Kidney epithelial cell (primary cell): ENCODE data around the gene ADAM33. TPM values are rescaled to one million over a fixed set of nuclear protein-coding genes. Genes with fewer than 3 reads are reported as not detected.

ENCODE experiments used
- DNase-seq: peaks from one replicate; pipeline ENCODE4 v3.0.0-alpha.2; 2010; ENCODE audit warnings: low read depth
- H3K27me3 ChIP-seq: 2 replicates; pipeline ENCODE4 v1.6.0; 2011; ENCODE audit warnings: low read length; ENCODE audit not compliant: control insufficient read depth, insufficient read depth
- H3K36me3 ChIP-seq: 2 replicates; pipeline ENCODE4 v1.5.1; 2011; ENCODE audit warnings: low read length; ENCODE audit not compliant: control insufficient read depth, insufficient read depth
- H3K4me3 ChIP-seq: 2 replicates; pipeline ENCODE4 v1.5.1; 2011; ENCODE audit warnings: low read depth, mild to moderate bottlenecking, control low read depth, low read length
- total RNA-seq: library from RNA; depleted of rRNA; stranded (reverse); fragments of >200 nt; gene quantifications from 2 replicates; pipeline ENCODE4 v1.2.3, GENCODE V29; 2015
- TF ChIP-seq, protein P1 (sequence below): IDR thresholded peaks from 2 replicates; pipeline ENCODE4 v1.5.1; 2011; ENCODE audit warnings: mild to moderate bottlenecking, moderate library complexity, low read length, control low read depth, inconsistent platforms; ENCODE audit not compliant: insufficient read depth, poor library complexity, severe bottlenecking

The ADAM33 gene
- total RNA-seq, 1 donor from 2014 or later = 0.13 TPM

- Histone ChIP-seq H3K4me3 (no peak overlapping the region), H3K36me3 (no peaks in the 10 kb centered on the region), H3K27me3 (peaks cover 7% of the 10 kb centered on the region)
- DNase-seq = no peak
- TF ChIP-seq, protein P1, sequence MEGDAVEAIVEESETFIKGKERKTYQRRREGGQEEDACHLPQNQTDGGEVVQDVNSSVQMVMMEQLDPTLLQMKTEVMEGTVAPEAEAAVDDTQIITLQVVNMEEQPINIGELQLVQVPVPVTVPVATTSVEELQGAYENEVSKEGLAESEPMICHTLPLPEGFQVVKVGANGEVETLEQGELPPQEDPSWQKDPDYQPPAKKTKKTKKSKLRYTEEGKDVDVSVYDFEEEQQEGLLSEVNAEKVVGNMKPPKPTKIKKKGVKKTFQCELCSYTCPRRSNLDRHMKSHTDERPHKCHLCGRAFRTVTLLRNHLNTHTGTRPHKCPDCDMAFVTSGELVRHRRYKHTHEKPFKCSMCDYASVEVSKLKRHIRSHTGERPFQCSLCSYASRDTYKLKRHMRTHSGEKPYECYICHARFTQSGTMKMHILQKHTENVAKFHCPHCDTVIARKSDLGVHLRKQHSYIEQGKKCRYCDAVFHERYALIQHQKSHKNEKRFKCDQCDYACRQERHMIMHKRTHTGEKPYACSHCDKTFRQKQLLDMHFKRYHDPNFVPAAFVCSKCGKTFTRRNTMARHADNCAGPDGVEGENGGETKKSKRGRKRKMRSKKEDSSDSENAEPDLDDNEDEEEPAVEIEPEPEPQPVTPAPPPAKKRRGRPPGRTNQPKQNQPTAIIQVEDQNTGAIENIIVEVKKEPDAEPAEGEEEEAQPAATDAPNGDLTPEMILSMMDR = no peak
These were observed 17.2 kb upstream of the ADAM33 start for GRCh38 chr20:3699037-3699436.

DNA sequence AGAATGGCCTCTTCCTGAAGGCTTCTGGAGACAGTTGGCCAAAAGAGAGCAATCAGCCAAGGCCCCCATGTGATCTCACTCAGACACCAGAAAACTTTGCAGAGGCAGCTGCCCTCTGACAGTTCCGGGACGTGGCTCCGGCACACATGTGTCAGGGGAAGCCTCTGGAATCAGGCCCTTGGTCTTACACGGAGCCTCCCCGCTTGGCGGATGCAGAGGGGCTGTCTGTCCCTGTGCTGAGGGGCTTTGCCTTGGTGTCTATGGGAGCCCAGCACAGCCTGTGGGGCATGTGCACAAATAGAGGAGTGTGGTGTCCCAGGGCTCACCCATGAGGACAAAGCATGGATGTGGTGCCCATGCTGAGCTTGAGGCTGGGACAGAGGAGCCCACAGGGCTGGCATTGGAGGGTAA, 16.8 kb upstream of the ADAM33 start:
- no peak overlapping the region for H3K4me3 ChIP-seq
- peaks cover 5% of the 10 kb centered on the region for H3K27me3 ChIP-seq
- H3K36me3 ChIP-seq = no peaks in the 10 kb centered on the region
- no peak for DNase-seq
- TF ChIP-seq, protein P1 = no peak

DNA sequence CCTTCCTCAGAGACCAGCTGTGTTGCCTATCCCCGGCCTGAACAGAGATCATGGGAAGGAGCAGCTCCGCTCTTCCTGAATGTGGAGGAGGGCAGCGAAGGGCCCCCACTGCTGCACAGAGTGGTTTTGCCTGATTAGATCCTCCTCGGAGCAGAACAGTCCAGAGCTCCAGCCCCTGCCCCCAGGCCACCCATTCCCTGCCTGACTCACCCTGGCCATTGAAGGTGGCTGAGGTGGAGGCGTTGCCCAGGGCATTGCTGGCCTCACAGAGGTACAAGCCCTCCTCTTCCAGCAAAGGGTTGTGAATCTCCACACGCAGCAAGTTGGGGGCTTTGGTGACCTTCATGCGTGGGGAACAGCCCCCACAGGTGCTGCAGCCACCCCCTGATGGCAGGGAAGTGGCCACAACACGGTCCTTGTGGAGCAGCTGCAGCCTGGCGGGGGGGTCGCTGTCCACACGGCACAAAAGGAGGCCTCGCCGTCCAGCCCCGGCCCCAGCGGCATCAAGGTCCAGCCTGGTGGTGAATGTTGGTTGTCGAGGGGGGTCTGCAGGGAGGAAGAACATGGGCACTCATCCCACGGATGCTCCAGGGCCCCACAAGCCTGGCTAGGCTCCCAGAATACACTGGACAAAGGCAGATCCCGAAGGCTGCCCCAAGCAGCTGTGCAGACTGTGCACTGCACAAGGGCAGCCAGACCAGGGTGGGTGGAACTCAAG, 15.9 kb upstream of the ADAM33 start:
- Histone ChIP-seq H3K36me3 (no peaks in the 10 kb centered on the region), H3K4me3 (no peak overlapping the region), H3K27me3 (peaks cover 2% of the 10 kb centered on the region)
- no peak for DNase-seq
- TF ChIP-seq, protein P1 = no peak

- Histone ChIP-seq H3K27me3 (peaks cover 2% of the 10 kb centered on the region), H3K4me3 (no peak overlapping the region), H3K36me3 (no peaks in the 10 kb centered on the region)
- TF ChIP-seq, protein P1 = no peak
- DNase-seq = no peak
These were observed 15.2 kb upstream of the ADAM33 start for GRCh38 chr20:3696745-3697587.

- TF ChIP-seq, protein P1 = peak; percentile 34
- Histone ChIP-seq H3K27me3 (peaks cover 2% of the 10 kb centered on the region), H3K36me3 (no peaks in the 10 kb centered on the region), H3K4me3 (no peak overlapping the region)
- DNase-seq = no peak
These were observed 14.4 kb upstream of the ADAM33 start for GRCh38 chr20:3696200-3696599.

- TF ChIP-seq, protein P1 = no peak
- Histone ChIP-seq H3K36me3 (no peaks in the 10 kb centered on the region), H3K27me3 (peaks cover 2% of the 10 kb centered on the region), H3K4me3 (no peak overlapping the region)
- DNase-seq = no peak
These were observed 13.1 kb upstream of the ADAM33 start for GRCh38 chr20:3694864-3695263.
